SK-N-SH treated with all-trans-retinoic acid at 6 μM for 48 hours (cell line): ENCODE data around the gene C2orf78.
"Not testable (repeated sequence)": the region's sequence is repeated elsewhere in the genome, so short reads cannot be mapped to it uniquely, and the experiment has no call there.

Experiments
- ATAC-seq: fragments of 200-7000 bp; cut with Tn5 transposase; 3 replicates; pipeline ENCODE4 v1.9.1; 2020; ENCODE audit warnings: mild to moderate bottlenecking, moderate library complexity
- ARNTL ChIP-seq: fragments of 450-650 bp; formaldehyde crosslinking; IDR thresholded peaks from 2 replicates; pipeline ENCODE4 v1.5.0; 2020; ENCODE audit warnings: low read depth, mild to moderate bottlenecking, moderate library complexity, borderline replicate concordance
- BACH2 ChIP-seq: fragments of 250-450 bp; sonication (Bioruptor Pico); IDR thresholded peaks from 2 replicates; pipeline ENCODE4 v1.9.0; 2021; ENCODE audit warnings: mild to moderate bottlenecking, borderline replicate concordance
- CREB5 ChIP-seq: fragments of 250-450 bp; sonication (Bioruptor Pico); IDR thresholded peaks from 2 replicates; pipeline ENCODE4 v1.5.1; 2020; ENCODE audit warnings: low read depth, mild to moderate bottlenecking, moderate library complexity
- CSRNP3 ChIP-seq: fragments of 250-450 bp; sonication (Bioruptor Pico); IDR thresholded peaks from 2 replicates; pipeline ENCODE4 v1.5.1; 2021; ENCODE audit warnings: mild to moderate bottlenecking, moderate library complexity
- ESRRG ChIP-seq: fragments of 250-450 bp; sonication (Bioruptor Pico); IDR thresholded peaks from 2 replicates; pipeline ENCODE4 v1.6.1; 2021; ENCODE audit warnings: mild to moderate bottlenecking
- GLIS3 ChIP-seq: fragments of 250-450 bp; sonication (Bioruptor Pico); IDR thresholded peaks from 2 replicates; pipeline ENCODE4 v1.5.0; 2020; ENCODE audit warnings: mild to moderate bottlenecking, moderate library complexity
- ISL1 ChIP-seq: fragments of 250-450 bp; sonication (Bioruptor Pico); IDR thresholded peaks from 2 replicates; pipeline ENCODE4 v2.1.2; 2022; ENCODE audit warnings: mild to moderate bottlenecking, moderate library complexity
- PATZ1 ChIP-seq: fragments of 250-450 bp; sonication (Bioruptor Pico); IDR thresholded peaks from 2 replicates; pipeline ENCODE4 v1.8.0; 2020; ENCODE audit warnings: mild to moderate bottlenecking, moderate library complexity, borderline replicate concordance
- POU6F1 ChIP-seq: fragments of 250-450 bp; sonication (Bioruptor Pico); IDR thresholded peaks from 2 replicates; pipeline ENCODE4 v1.8.0; 2021; ENCODE audit warnings: low read depth, mild to moderate bottlenecking, moderate library complexity, borderline replicate concordance
- PPARA ChIP-seq: fragments of 250-450 bp; sonication (Bioruptor Pico); IDR thresholded peaks from 2 replicates; pipeline ENCODE4 v1.5.0; 2020; ENCODE audit warnings: mild to moderate bottlenecking, borderline replicate concordance
- RARB ChIP-seq: fragments of 250-450 bp; sonication (Bioruptor Pico); IDR thresholded peaks from 2 replicates; pipeline ENCODE4 v1.8.0; 2021; ENCODE audit warnings: mild to moderate bottlenecking, moderate library complexity
- TCF4 ChIP-seq: fragments of 250-450 bp; sonication (Bioruptor Pico); IDR thresholded peaks from 2 replicates; pipeline ENCODE4 v1.8.0; 2021; ENCODE audit warnings: mild to moderate bottlenecking, moderate library complexity, borderline replicate concordance
- TOX ChIP-seq: fragments of 250-450 bp; sonication (Bioruptor Pico); IDR thresholded peaks from 2 replicates; pipeline ENCODE4 v1.8.0; 2021; ENCODE audit warnings: mild to moderate bottlenecking, moderate library complexity, borderline replicate concordance
- ZC3H10 ChIP-seq: fragments of 250-450 bp; sonication (Bioruptor Pico); IDR thresholded peaks from 2 replicates; pipeline ENCODE4 v1.5.1; 2021; ENCODE audit warnings: mild to moderate bottlenecking, moderate library complexity
- ZFP3 ChIP-seq: fragments of 250-450 bp; sonication (Bioruptor Pico); IDR thresholded peaks from 2 replicates; pipeline ENCODE4 v1.5.0; 2020; ENCODE audit warnings: mild to moderate bottlenecking, moderate library complexity
- ZFP30 ChIP-seq: fragments of 450-650 bp; formaldehyde crosslinking; IDR thresholded peaks from 2 replicates; pipeline ENCODE4 v1.5.0; 2022; ENCODE audit warnings: mild to moderate bottlenecking, moderate library complexity
- ZNF565 ChIP-seq: fragments of 450-650 bp; formaldehyde crosslinking; conservative IDR thresholded peaks from 2 replicates; pipeline ENCODE4 v1.5.0; 2020; ENCODE audit warnings: low read depth, mild to moderate bottlenecking, moderate library complexity
- ZNF70 ChIP-seq: fragments of 450-650 bp; formaldehyde crosslinking; IDR thresholded peaks from 2 replicates; pipeline ENCODE4 v1.5.0; 2020; ENCODE audit warnings: mild to moderate bottlenecking, moderate library complexity
- ZNF8 ChIP-seq: fragments of 450-650 bp; formaldehyde crosslinking; IDR thresholded peaks from 2 replicates; pipeline ENCODE4 v1.5.0; 2020; ENCODE audit warnings: mild to moderate bottlenecking, moderate library complexity

Gene C2orf78

GRCh38 chr2:73779467-73780236 lies 4.3 kb upstream of the C2orf78 start, which contains the start of gene DUSP11 (continued):
- TF ChIP-seq PPARA, result no peak

- peak; percentile 35 for ATAC-seq
- TF ChIP-seq PATZ1, result no peak
- TF ChIP-seq POU6F1, result no peak
- no peak for TF ChIP-seq GLIS3 (CRISPR knock-in tag)
- TF ChIP-seq CSRNP3 (CRISPR knock-in tag), result no peak
- no peak for TF ChIP-seq ZNF565 (CRISPR knock-in tag)
- no peak for TF ChIP-seq TCF4
- TF ChIP-seq ZNF70 (CRISPR knock-in tag), result no peak
- TF ChIP-seq CREB5 (CRISPR knock-in tag), result no peak
- TF ChIP-seq TOX (CRISPR knock-in tag), result no peak
- no peak for TF ChIP-seq ZC3H10
- no peak for TF ChIP-seq ZFP3
- TF ChIP-seq ESRRG (CRISPR knock-in tag), result no peak
- no peak for TF ChIP-seq ZFP30
These were observed 3.8 kb upstream of the C2orf78 start for GRCh38 chr2:73780237-73780582.

GRCh38 chr2:73783402-73783801 lies 581 bp upstream of the C2orf78 start:
- ATAC-seq, result not testable (repeated sequence)

GRCh38 chr2:73811878-73812277 lies 27.9 kb downstream of the C2orf78 start:
- TF ChIP-seq GLIS3 (CRISPR knock-in tag) (no peak), ZFP30 (no peak), RARB (no peak), ZNF8 (CRISPR knock-in tag) (no peak)

GRCh38 chr2:73812635-73813034 lies 28.7 kb downstream of the C2orf78 start:
- no peak for ATAC-seq
- TF ChIP-seq TOX (CRISPR knock-in tag) (no peak), ARNTL (CRISPR knock-in tag) (no peak), TCF4 (no peak), ZFP3 (no peak), RARB (no peak), ISL1 (CRISPR knock-in tag) (no peak), CSRNP3 (CRISPR knock-in tag) (no peak), BACH2 (CRISPR knock-in tag) (no peak), PPARA (no peak), POU6F1 (no peak), ZNF70 (CRISPR knock-in tag) (no peak), ZFP30 (no peak)
- TF ChIP-seq, all 23 proteins: peak for 0

More at GRCh38 chr2:73811878-73812277, 27.9 kb downstream of the C2orf78 start:
- no peak for ATAC-seq
